ENCODE measurements around the gene PEAK3. TPM values are rescaled to one million over a fixed set of nuclear protein-coding genes. Genes with fewer than 3 reads are reported as not detected.

PEAK3 gene
- total RNA-seq, 1 donor from 2014 or later: not detected

- peak; percentile 17 for DNase-seq
- H3K9me3 Mint-ChIP-seq (ENCODE audit: unreplicated experiment): peaks cover 56% of the 10 kb centered on the region
- H3K27ac Mint-ChIP-seq (ENCODE audit: unreplicated experiment): peak overlapping the region; percentile 96
- H3K27me3 Mint-ChIP-seq (ENCODE audit: unreplicated experiment): peaks cover 42% of the 10 kb centered on the region
- H3K4me3 Mint-ChIP-seq (ENCODE audit: unreplicated experiment): peak overlapping the region; percentile 97
- H3K4me1 Mint-ChIP-seq (ENCODE audit: low read depth, unreplicated experiment): peaks cover 44% of the 10 kb centered on the region
- TF ChIP-seq, protein P1, sequence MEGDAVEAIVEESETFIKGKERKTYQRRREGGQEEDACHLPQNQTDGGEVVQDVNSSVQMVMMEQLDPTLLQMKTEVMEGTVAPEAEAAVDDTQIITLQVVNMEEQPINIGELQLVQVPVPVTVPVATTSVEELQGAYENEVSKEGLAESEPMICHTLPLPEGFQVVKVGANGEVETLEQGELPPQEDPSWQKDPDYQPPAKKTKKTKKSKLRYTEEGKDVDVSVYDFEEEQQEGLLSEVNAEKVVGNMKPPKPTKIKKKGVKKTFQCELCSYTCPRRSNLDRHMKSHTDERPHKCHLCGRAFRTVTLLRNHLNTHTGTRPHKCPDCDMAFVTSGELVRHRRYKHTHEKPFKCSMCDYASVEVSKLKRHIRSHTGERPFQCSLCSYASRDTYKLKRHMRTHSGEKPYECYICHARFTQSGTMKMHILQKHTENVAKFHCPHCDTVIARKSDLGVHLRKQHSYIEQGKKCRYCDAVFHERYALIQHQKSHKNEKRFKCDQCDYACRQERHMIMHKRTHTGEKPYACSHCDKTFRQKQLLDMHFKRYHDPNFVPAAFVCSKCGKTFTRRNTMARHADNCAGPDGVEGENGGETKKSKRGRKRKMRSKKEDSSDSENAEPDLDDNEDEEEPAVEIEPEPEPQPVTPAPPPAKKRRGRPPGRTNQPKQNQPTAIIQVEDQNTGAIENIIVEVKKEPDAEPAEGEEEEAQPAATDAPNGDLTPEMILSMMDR (IDR thresholded peaks at IDR 0.05; ENCODE audit: partially characterized antibody, unreplicated experiment): no peak
- no peaks in the 10 kb centered on the region for H3K36me3 Mint-ChIP-seq (ENCODE audit: unreplicated experiment)
Measured at GRCh38 chr19:2329149-2329478, 47.1 kb upstream of the PEAK3 start.

DNA sequence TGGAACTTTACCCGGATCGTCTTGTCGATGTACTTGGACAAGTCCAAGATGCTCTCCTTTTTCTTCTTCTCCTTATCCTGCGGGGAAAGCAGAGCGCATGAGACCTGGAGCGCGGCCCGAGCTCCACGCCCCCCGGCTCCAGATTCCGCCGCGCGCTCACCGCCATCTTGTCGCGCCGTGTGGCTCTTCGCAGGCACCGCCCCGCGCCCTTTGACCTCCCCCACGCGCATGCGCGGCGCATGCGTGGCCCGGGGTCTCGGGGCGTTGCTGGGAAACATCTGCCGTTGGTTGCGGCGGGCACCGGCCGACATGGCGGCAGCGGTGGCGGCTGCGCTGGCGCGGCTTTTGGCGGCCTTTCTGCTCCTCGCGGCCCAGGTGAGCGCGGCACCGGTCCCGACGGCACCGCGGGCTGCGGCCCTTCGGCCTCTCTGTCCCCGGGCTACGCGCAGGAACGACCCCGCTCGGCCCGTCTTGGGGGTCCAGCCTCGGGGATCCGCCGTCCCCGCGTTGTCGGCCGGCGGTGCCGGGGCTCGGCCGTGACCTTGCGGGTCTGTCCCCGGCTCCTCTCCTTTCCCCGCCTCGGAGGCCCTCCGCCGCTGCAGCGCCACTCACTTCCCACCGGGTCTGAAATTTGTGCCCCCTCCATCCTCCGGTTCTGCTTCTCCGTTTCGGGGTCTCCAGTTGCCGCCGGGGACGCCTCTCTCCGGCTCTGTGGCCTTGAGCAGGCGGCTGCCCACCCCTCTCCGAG lies 46.6 kb upstream of the PEAK3 start, which contains the start of the genes LSM7 and SPPL2B:
TSS of gene LSM7 (minus strand) at position 186 of the 748 bp plus-strand sequence. CDS start at position 166, 20 bp downstream.
TSS of gene SPPL2B (plus strand) at position 284 of the 748 bp plus-strand sequence. CDS start at position 310, 26 bp downstream.
- H3K4me1 Mint-ChIP-seq (ENCODE audit: low read depth, unreplicated experiment): peaks cover 45% of the 10 kb centered on the region
- H3K9me3 Mint-ChIP-seq (ENCODE audit: unreplicated experiment): peaks cover 55% of the 10 kb centered on the region
- peak within 1 kb of the TSS; percentile 96 for H3K27ac Mint-ChIP-seq (ENCODE audit: unreplicated experiment)
- peaks cover 41% of the 10 kb centered on the region for H3K27me3 Mint-ChIP-seq (ENCODE audit: unreplicated experiment)
- peak within 1 kb of the TSS; percentile 99 for H3K4me3 Mint-ChIP-seq (ENCODE audit: unreplicated experiment)
- TF ChIP-seq, protein P1 (IDR thresholded peaks at IDR 0.05; ENCODE audit: partially characterized antibody, unreplicated experiment): no peak
- no peaks in the 10 kb centered on the region for H3K36me3 Mint-ChIP-seq (ENCODE audit: unreplicated experiment)
- DNase-seq: peak; percentile 92

GRCh38 chr19:2327773-2328400 lies 45.9 kb upstream of the PEAK3 start:
- Mint-ChIP-seq H3K4me3 (ENCODE audit: unreplicated experiment) (peak overlapping the region; percentile 99), H3K4me1 (ENCODE audit: low read depth, unreplicated experiment) (peaks cover 45% of the 10 kb centered on the region), H3K9me3 (ENCODE audit: unreplicated experiment) (peaks cover 49% of the 10 kb centered on the region), H3K27ac (ENCODE audit: unreplicated experiment) (peak overlapping the region; percentile 93), H3K36me3 (ENCODE audit: unreplicated experiment) (no peaks in the 10 kb centered on the region), H3K27me3 (ENCODE audit: unreplicated experiment) (peaks cover 36% of the 10 kb centered on the region)
- TF ChIP-seq, protein P1 (IDR thresholded peaks at IDR 0.05; ENCODE audit: partially characterized antibody, unreplicated experiment): no peak
- DNase-seq: peak; percentile 14

GRCh38 chr19:2326699-2327360 lies 44.9 kb upstream of the PEAK3 start:
- Mint-ChIP-seq H3K4me1 (ENCODE audit: low read depth, unreplicated experiment) (peaks cover 44% of the 10 kb centered on the region), H3K4me3 (ENCODE audit: unreplicated experiment) (peak overlapping the region; percentile 99), H3K27me3 (ENCODE audit: unreplicated experiment) (peaks cover 29% of the 10 kb centered on the region), H3K27ac (ENCODE audit: unreplicated experiment) (peak overlapping the region; percentile 49), H3K36me3 (ENCODE audit: unreplicated experiment) (no peaks in the 10 kb centered on the region), H3K9me3 (ENCODE audit: unreplicated experiment) (peaks cover 43% of the 10 kb centered on the region)
- no peak for DNase-seq
- TF ChIP-seq, protein P1 (IDR thresholded peaks at IDR 0.05; ENCODE audit: partially characterized antibody, unreplicated experiment): no peak
